Fibroblast of villous mesenchyme (primary cell): ENCODE results near the gene CCDC93. TPM values are rescaled to one million over a fixed set of nuclear protein-coding genes. Genes with fewer than 3 reads are reported as not detected.

Experiments
- DNase-seq: peaks from one replicate; pipeline ENCODE4 v3.0.0-alpha.2; 2010; ENCODE audit warnings: low read depth
- H3K4me3 ChIP-seq: 2 replicates; pipeline ENCODE4 v1.5.1; 2011; ENCODE audit warnings: low read depth, mild to moderate bottlenecking, low read length
- total RNA-seq: library from RNA; depleted of rRNA; stranded (reverse); fragments of >200 nt; gene quantifications from 2 replicates; pipeline ENCODE4 v1.2.3, GENCODE V29; 2012
- TF ChIP-seq, protein P1 (sequence below): IDR thresholded peaks from 2 replicates; pipeline ENCODE4 v1.5.1; 2012; ENCODE audit warnings: low read depth, mild to moderate bottlenecking, low read length; ENCODE audit not compliant: insufficient read depth

The CCDC93 gene
- total RNA-seq, 1 donor, result 28.1 TPM

DNA sequence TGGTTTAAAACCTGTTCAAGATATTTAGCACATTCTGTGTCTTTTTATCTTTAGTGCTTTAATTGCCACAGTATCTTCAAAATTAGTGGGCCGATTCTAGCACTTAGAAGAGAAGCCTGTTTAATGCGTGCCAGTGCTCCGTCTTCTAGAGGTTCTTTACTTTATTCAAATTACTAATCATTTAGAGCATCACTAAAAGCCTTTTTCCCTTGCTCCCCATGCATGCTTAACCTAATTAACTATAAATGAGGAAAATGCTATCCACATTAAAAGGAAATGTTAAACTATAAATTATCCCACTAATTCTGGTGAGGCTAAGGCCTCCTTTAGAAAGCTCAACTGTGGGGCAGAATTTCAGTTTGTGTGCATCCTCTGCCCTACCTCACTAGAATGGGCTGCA, 42.9 kb upstream of the CCDC93 start:
- no peak overlapping the region for H3K4me3 ChIP-seq
- TF ChIP-seq, protein P1, sequence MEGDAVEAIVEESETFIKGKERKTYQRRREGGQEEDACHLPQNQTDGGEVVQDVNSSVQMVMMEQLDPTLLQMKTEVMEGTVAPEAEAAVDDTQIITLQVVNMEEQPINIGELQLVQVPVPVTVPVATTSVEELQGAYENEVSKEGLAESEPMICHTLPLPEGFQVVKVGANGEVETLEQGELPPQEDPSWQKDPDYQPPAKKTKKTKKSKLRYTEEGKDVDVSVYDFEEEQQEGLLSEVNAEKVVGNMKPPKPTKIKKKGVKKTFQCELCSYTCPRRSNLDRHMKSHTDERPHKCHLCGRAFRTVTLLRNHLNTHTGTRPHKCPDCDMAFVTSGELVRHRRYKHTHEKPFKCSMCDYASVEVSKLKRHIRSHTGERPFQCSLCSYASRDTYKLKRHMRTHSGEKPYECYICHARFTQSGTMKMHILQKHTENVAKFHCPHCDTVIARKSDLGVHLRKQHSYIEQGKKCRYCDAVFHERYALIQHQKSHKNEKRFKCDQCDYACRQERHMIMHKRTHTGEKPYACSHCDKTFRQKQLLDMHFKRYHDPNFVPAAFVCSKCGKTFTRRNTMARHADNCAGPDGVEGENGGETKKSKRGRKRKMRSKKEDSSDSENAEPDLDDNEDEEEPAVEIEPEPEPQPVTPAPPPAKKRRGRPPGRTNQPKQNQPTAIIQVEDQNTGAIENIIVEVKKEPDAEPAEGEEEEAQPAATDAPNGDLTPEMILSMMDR, result no peak
- DNase-seq, result no peak

DNA sequence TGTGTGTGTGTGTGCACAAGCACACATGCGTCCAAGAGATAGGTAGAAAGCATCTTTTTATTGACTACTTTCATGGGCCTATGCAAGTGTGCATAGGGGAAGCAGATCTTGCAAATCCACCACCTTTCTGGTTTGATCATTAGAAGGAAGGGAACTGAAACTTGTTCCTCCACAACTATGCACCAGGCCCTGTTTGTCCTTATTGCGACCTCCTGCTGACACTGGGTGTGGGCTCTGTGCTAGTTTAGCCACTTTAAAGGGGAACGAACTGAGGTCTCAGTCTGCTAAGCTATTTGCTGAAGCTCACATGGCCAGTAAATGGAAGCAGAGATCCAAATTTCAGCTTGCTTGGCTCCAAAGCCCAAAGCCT, 42.3 kb upstream of the CCDC93 start:
- no peak overlapping the region for H3K4me3 ChIP-seq
- no peak for DNase-seq
- TF ChIP-seq, protein P1, result no peak

DNA sequence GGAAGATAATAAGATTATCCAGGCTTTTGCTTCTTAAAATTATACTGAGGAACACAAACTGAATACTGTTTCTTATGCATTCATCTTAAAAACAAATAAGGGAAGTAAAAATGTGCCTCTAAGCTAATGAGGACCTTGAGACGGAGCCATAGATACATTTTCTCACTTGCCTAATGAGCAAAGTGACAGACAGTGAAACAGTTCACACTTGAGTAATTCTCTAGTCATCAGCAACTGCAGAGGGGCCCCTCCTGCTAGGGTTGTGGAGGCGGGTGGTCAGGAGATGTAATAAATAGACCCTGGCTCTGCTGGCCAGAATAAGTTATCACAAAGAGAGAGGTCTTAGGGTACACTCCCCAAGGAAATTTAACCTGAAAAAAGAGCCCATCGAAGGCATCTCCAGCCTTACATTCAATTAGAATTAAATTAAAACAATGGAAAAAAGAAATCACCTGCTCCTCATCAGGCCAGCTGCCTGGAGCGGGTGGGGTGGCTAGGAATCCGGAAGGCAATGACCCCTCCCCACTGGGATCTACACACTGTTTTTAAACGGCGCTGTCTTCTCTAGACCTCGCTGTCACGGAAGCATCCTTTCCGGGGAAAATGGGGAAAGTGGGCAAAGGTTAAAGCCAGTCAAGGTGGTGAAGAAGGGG, 41.8 kb upstream of the CCDC93 start:
- TF ChIP-seq, protein P1, result no peak
- no peak for DNase-seq
- H3K4me3 ChIP-seq, result no peak overlapping the region

DNA sequence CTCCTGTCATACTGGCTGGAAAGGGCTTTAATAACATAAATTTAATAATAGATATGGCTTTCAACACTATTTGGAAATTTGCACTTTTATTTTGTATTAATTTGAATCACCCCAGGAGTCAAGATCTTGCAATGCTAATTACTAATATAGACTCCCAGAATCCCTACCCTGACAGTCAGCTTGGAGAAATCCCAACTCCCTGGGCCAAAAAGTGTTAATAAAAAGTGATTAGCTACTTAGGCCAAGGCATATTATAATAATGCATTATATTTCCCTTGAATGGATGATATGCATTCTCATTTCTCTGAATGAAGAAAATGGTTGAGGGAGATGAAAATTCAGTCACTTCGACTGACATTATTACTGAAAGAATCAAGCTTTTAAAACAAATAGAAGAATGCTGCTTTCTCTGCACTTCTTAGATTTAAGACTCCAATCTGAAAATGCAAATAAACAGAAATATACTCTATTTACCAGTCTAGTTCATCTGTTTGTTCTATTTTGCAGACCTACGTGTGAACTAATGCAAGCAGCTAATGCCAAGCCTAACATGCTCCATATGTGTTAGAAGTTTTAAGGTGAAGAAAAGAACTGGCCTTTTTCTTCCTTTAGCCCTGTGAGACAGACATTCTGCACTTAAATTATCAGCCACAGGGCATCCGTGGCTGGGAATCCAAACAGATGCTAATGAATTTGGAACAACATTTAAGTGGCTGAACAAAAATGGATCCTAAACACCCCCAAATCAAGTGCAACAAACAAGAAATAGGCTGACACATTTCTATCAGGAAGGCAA, 40.5 kb upstream of the CCDC93 start:
- no peak for DNase-seq

DNA sequence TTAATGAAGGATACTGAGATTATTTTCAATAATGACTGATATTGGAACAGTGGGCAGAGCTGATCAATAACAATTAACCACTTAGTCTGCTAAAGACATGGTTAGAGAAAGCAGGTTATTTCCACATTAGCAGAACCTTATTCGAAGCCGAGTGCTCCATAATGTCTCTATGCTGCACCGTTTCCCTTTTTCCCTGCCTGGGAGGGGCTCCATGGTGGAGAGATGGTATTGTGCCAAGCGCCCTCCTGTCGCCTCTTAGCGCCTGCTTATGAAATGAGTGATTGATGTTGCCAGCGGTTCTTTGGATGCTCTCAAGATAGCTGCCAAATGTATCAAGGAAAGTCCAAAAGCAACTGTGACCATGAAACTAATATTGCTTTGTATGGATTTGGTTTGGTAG, 39.8 kb upstream of the CCDC93 start:
- no peak for DNase-seq
- no peak overlapping the region for H3K4me3 ChIP-seq
- TF ChIP-seq, protein P1, result no peak

More for the DNA sequence above, 40.5 kb upstream of the CCDC93 start:
- H3K4me3 ChIP-seq, result no peak overlapping the region
- TF ChIP-seq, protein P1, result no peak

DNA sequence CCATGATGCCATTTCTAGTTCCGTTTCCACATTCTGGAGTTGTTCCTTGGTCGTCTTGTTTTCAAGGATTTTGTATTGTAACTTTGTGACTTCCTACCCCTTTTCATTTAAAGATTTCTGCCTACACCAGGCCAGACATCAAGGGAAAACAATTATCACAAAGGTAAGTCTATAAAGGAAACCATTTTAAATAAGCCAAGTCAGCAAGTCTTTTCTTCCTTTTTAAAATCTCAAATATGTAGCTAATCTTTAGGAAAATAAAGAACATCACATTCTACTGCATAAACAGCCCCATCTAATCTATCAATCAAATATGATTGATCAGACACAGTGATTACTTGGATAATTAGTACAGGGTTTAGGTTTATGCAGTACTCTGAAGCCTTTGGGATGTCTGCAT, 38.6 kb upstream of the CCDC93 start:
- no peak for DNase-seq
- H3K4me3 ChIP-seq, result no peak overlapping the region
- TF ChIP-seq, protein P1, result no peak

DNA sequence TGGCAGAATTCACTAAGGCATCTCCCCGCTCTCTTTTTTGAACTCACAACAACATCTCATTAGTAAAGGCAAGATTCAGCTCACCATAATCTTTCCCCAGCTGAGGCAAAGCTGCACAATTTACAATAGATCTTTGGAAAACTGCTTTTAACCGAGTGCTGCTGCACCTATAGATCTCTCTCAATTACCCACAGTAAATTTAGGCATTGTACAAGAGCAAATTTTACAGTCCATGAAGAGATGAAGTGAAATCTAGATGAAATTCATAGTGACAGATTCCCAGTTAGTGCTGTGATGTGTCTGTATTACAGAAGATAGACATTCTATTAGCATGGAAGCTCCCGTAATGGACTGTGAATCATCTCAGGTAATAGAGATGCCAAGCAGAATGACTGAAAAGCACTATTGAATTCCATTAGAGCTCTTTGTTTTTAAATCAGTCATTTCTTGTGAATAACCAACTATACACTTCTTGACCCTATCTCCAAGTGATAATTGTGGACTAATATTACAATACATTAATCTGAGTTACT, 38.0 kb upstream of the CCDC93 start:
- no peak for DNase-seq
- TF ChIP-seq, protein P1, result no peak
- no peak overlapping the region for H3K4me3 ChIP-seq
